NCI-H2081 treated with DMSO at 0.1 percent for 48 hours (cell line): Measurements from ENCODE around the gene SBNO1.
A peak's percentile ranks its signal among the peaks of the same experiment; 100 is the strongest.
"Not testable (repeated sequence)": the region's sequence is repeated elsewhere in the genome, so short reads cannot be mapped to it uniquely, and the experiment has no call there.

ENCODE experiments used
- DNase-seq: peaks from one replicate; lab custom pipeline; 2025; lab: John Stamatoyannopoulos, UW

Gene SBNO1

GRCh38 chr12:123270214-123271000 lies 94.2 kb downstream of the SBNO1 start:
- DNase-seq, result no peak

GRCh38 chr12:123269896-123270213 lies 94.8 kb downstream of the SBNO1 start:
- no peak for DNase-seq

- DNase-seq, result no peak
These were observed 95.2 kb downstream of the SBNO1 start for GRCh38 chr12:123269395-123269892.

GRCh38 chr12:123268850-123269249 lies 95.8 kb downstream of the SBNO1 start:
- no peak for DNase-seq

- DNase-seq, result peak; percentile 49
These were observed 96.4 kb downstream of the SBNO1 start for GRCh38 chr12:123267991-123268843.

- DNase-seq, result no peak
These were observed 97.2 kb downstream of the SBNO1 start for GRCh38 chr12:123267335-123267920.

- DNase-seq, result no peak
These were observed 97.9 kb downstream of the SBNO1 start for GRCh38 chr12:123266679-123267277.

- no peak for DNase-seq
These were observed 98.6 kb downstream of the SBNO1 start for GRCh38 chr12:123265851-123266678.

GRCh38 chr12:123264642-123265041 lies 100.0 kb downstream of the SBNO1 start:
- DNase-seq, result no peak

GRCh38 chr12:123263196-123263817 lies 101.3 kb downstream of the SBNO1 start:
- DNase-seq, result no peak

- no peak for DNase-seq
These were observed 103.5 kb downstream of the SBNO1 start for GRCh38 chr12:123261196-123261595.

GRCh38 chr12:123260081-123260480 lies 104.6 kb downstream of the SBNO1 start:
- DNase-seq, result no peak

GRCh38 chr12:123258593-123258992 lies 106.1 kb downstream of the SBNO1 start:
- no peak for DNase-seq

GRCh38 chr12:123254853-123255446 lies 109.7 kb downstream of the SBNO1 start:
- DNase-seq, result no peak

- no peak for DNase-seq
These were observed 110.8 kb downstream of the SBNO1 start for GRCh38 chr12:123253641-123254459.

- not testable (repeated sequence) for DNase-seq
These were observed 112.3 kb downstream of the SBNO1 start for GRCh38 chr12:123252365-123252764.

- no peak for DNase-seq
These were observed 113.1 kb downstream of the SBNO1 start for GRCh38 chr12:123251403-123252076.

GRCh38 chr12:123250471-123251383 lies 113.9 kb downstream of the SBNO1 start:
- no peak for DNase-seq
